ENCODE results near the gene ATP6V0A4.

DNA sequence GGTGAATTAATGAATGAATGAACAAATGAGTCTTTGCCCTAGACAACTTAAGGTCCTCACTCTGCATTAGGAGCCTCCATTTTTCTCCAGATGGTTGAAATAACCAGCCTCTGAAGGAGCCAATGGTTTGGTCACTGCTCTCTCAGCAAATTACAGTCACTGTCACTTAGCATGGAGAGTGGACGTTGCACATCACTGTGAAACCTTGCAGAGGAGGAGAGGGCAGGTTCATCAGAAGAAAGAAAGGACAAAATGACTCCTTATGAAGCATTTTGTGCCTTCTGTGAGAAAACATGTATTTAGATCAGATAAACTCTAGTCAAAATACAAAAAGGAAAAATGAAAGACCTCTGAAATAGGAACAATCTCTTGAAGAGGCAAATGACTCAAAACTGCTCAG, 6.6 kb upstream of the ATP6V0A4 start:
- TF ChIP-seq, protein P1, sequence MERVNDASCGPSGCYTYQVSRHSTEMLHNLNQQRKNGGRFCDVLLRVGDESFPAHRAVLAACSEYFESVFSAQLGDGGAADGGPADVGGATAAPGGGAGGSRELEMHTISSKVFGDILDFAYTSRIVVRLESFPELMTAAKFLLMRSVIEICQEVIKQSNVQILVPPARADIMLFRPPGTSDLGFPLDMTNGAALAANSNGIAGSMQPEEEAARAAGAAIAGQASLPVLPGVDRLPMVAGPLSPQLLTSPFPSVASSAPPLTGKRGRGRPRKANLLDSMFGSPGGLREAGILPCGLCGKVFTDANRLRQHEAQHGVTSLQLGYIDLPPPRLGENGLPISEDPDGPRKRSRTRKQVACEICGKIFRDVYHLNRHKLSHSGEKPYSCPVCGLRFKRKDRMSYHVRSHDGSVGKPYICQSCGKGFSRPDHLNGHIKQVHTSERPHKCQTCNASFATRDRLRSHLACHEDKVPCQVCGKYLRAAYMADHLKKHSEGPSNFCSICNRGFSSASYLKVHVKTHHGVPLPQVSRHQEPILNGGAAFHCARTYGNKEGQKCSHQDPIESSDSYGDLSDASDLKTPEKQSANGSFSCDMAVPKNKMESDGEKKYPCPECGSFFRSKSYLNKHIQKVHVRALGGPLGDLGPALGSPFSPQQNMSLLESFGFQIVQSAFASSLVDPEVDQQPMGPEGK (CRISPR knock-in tag; IDR thresholded peaks at IDR 0.05; ENCODE audit: borderline replicate concordance), result no peak
- TF ChIP-seq ZFP30 (CRISPR knock-in tag; IDR thresholded peaks at IDR 0.05), result no peak
- no peak for TF ChIP-seq PPARA (CRISPR knock-in tag; IDR thresholded peaks at IDR 0.05; ENCODE audit: borderline replicate concordance)
- no peak for TF ChIP-seq ZFP3 (CRISPR knock-in tag; IDR thresholded peaks at IDR 0.05)
- no peak for TF ChIP-seq ISL1 (CRISPR knock-in tag; IDR thresholded peaks at IDR 0.05)
- no peak for TF ChIP-seq SNAI2 (CRISPR knock-in tag; IDR thresholded peaks at IDR 0.05)
- TF ChIP-seq, protein P2, sequence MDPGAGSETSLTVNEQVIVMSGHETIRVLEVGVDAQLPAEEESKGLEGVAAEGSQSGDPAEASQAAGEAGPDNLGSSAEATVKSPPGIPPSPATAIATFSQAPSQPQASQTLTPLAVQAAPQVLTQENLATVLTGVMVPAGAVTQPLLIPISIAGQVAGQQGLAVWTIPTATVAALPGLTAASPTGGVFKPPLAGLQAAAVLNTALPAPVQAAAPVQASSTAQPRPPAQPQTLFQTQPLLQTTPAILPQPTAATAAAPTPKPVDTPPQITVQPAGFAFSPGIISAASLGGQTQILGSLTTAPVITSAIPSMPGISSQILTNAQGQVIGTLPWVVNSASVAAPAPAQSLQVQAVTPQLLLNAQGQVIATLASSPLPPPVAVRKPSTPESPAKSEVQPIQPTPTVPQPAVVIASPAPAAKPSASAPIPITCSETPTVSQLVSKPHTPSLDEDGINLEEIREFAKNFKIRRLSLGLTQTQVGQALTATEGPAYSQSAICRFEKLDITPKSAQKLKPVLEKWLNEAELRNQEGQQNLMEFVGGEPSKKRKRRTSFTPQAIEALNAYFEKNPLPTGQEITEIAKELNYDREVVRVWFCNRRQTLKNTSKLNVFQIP (CRISPR knock-in tag; IDR thresholded peaks at IDR 0.05; ENCODE audit: borderline replicate concordance, low read depth), result no peak
- no peak for TF ChIP-seq OSR1 (CRISPR knock-in tag; IDR thresholded peaks at IDR 0.05)
- no peak for TF ChIP-seq ESRRG (CRISPR knock-in tag; IDR thresholded peaks at IDR 0.05)
- TF ChIP-seq CSDC2 (CRISPR knock-in tag; IDR thresholded peaks at IDR 0.05), result no peak
- TF ChIP-seq ZNF70 (CRISPR knock-in tag; IDR thresholded peaks at IDR 0.05), result no peak
- TF ChIP-seq TOX (CRISPR knock-in tag; IDR thresholded peaks at IDR 0.05; ENCODE audit: borderline replicate concordance), result no peak
- no peak for TF ChIP-seq GLIS3 (CRISPR knock-in tag; IDR thresholded peaks at IDR 0.05)
- no peak for TF ChIP-seq ZNF8 (CRISPR knock-in tag; IDR thresholded peaks at IDR 0.05)

Data from SK-N-SH treated with all-trans-retinoic acid at 6 μM for 48 hours (cell line).